Memory B cell (primary cell): ENCODE results near the gene MMAB.

ENCODE experiments used
- ATAC-seq: fragments of 150-1000 bp; cut with Tn5 transposase; 2 replicates; pipeline ENCODE4 v1.10.0; 2021; ENCODE audit warnings: low read depth, mild to moderate bottlenecking, moderate library complexity
- DNase-seq, 2 donors: peaks; one replicate each; pipeline ENCODE4 v3.0.0; 2022; ENCODE audit warnings: low spot score in 2 of 2
- H3K27ac Mint-ChIP-seq: one replicate; pipeline ENCODE4 v1.8.0; 2022; ENCODE audit warnings: mild to moderate bottlenecking, moderate library complexity, mixed read lengths
- H3K27me3 Mint-ChIP-seq: one replicate; pipeline ENCODE4 v1.8.0; 2022; ENCODE audit warnings: mixed read lengths
- H3K36me3 Mint-ChIP-seq: one replicate; pipeline ENCODE4 v1.8.0; 2022; ENCODE audit warnings: mild to moderate bottlenecking, mixed read lengths
- H3K4me1 Mint-ChIP-seq: one replicate; pipeline ENCODE4 v1.8.0; 2022; ENCODE audit warnings: mixed read lengths
- H3K4me3 Mint-ChIP-seq: one replicate; pipeline ENCODE4 v1.8.0; 2022; ENCODE audit warnings: mild to moderate bottlenecking, moderate library complexity, mixed read lengths
- H3K9me3 Mint-ChIP-seq: one replicate; pipeline ENCODE4 v1.8.0; 2022; ENCODE audit warnings: mixed read lengths

The MMAB gene

DNA sequence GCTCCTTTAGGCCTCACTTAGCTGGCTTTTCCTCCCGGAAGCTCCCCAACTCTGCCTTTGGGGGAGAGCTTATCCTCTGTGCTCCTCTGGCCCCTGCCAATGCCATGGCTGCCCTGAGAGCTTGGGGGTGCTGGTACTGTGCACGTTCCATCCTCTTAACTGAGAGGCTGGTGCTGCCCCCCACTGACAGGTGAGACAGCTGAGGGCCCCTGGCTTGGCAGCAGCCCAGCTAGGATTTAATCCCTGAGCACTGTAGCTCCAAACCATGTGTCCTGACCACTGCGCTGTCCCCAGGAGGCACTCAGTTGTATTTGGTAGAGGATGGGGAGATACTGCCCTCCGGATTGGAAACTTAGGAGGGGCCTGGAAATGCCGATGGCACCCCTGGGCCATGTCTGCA, 49.8 kb downstream of the MMAB start:
- H3K27ac Mint-ChIP-seq, result no peak overlapping the region
- no peak overlapping the region for H3K4me3 Mint-ChIP-seq
- H3K9me3 Mint-ChIP-seq, result no peaks in the 10 kb centered on the region
- peaks cover 39% of the 10 kb centered on the region for H3K36me3 Mint-ChIP-seq
- H3K27me3 Mint-ChIP-seq, result no peaks in the 10 kb centered on the region
- no peak for DNase-seq
- ATAC-seq, result no peak
- no peaks in the 10 kb centered on the region for H3K4me1 Mint-ChIP-seq

DNA sequence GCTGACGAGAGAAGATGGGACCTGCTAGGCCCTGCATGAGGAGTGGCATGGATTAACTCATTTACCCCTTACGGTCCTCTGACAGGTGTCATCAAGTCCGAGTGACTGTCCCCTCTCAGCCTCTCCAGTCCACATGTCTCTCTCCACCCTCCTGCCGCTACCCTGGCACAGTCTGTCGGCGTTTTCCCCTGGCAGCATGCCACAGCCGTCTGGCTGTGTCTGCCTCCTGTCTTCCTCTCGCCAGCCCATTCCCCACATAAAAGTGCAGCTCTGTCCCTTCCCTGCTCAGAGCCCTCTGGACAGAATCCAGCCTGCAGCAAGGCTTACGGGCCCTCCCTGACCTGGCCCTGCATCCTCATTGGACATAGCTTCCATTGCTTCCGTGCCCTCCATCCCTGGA, 50.2 kb downstream of the MMAB start:
- no peak overlapping the region for H3K27ac Mint-ChIP-seq
- H3K4me3 Mint-ChIP-seq, result no peak overlapping the region
- no peaks in the 10 kb centered on the region for H3K9me3 Mint-ChIP-seq
- H3K36me3 Mint-ChIP-seq, result peaks cover 41% of the 10 kb centered on the region
- no peak for DNase-seq
- no peak for ATAC-seq
- H3K27me3 Mint-ChIP-seq, result no peaks in the 10 kb centered on the region
- no peaks in the 10 kb centered on the region for H3K4me1 Mint-ChIP-seq

DNA sequence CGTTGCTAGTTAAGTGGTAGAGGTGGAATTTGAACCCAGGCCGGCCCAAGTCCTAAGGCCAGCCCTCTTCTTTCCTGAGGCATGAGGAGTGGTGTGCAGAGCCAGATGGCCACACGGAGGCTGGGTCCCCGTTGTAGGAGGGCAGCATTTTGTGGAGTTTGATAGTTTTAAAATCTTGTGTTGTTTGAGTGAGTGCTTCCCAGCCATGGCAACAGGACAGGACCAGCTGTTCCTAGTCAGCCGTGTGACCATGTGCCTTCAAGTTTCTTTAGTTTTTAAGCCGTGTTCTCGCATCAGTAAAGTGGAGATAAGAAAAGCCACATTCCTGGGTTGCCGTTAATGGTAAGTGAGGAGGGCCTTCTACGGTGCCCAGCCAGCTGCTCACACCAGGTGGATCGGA, 51.5 kb downstream of the MMAB start:
- Mint-ChIP-seq H3K9me3 (no peaks in the 10 kb centered on the region), H3K4me1 (no peaks in the 10 kb centered on the region), H3K4me3 (no peak overlapping the region), H3K36me3 (peaks cover 41% of the 10 kb centered on the region), H3K27me3 (no peaks in the 10 kb centered on the region), H3K27ac (no peak overlapping the region)
- DNase-seq (no peak), ATAC-seq (no peak)

DNA sequence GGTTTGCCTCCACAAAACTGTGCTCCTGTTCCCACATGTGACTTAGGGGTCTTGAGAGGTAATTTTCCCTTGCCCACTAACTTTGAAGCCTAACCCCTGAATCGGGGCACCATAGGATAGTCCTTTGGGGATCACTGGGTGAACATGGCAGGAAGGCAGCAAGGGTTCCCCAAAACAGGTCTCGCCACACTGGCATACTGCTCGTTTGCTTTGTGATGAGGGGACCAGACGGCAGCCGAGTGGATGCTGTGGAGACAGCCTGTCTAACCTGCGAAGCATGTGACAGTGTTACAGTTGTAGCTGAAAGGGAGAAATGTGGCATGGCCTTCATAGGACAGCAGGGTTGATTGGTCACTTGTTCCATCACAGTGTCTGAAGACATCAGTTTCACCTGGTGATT, 53.5 kb downstream of the MMAB start:
- DNase-seq, result no peak
- Mint-ChIP-seq H3K27ac (no peak overlapping the region), H3K9me3 (no peaks in the 10 kb centered on the region), H3K4me3 (no peak overlapping the region), H3K36me3 (peaks cover 42% of the 10 kb centered on the region), H3K4me1 (no peaks in the 10 kb centered on the region), H3K27me3 (no peaks in the 10 kb centered on the region)
- no peak for ATAC-seq

DNA sequence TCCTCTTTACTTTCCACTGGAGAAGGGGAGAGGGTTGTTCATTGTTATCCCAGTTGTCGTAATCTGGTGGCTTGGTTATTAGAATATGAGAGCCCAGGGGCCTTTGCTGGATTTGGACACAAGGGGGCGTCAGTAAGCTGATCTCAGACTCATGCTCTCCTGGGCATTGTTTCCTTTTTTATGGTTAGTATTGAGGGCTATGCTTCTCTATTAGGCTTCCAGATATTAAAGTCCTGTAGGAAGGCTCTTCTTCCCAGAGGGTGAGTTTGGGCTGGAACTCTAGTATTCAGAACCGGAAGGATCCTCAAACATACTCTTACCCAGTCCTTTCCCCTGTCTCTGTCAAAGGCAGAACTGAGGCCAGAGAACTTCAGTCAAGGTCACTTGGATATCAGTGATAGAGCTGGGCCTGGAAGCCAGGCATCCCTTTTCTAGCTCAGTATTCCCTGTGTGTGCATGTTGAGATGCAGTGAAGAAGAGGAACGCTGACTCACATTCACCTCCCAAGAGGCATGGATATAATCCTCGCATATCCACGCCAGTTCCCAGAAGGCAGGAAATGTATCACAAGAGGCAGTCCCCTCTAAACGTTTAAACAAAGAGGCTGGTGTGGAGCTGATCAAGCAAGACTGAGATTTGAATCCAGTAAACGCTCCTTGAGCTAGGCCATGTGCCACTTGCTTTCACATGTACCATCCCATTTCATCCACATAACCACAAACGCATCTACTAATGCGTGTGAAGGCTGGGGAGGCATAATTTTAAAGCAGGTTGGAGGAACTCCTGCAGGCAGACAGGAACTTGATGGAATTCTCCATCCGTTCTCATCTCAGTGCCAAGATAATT, 54.3 kb downstream of the MMAB start:
- DNase-seq (peak; percentile 42 to 48), ATAC-seq (peak; percentile 47)
- Mint-ChIP-seq H3K27ac (no peak overlapping the region), H3K4me3 (no peak overlapping the region), H3K27me3 (no peaks in the 10 kb centered on the region), H3K4me1 (no peaks in the 10 kb centered on the region), H3K9me3 (no peaks in the 10 kb centered on the region), H3K36me3 (peaks cover 45% of the 10 kb centered on the region)

DNA sequence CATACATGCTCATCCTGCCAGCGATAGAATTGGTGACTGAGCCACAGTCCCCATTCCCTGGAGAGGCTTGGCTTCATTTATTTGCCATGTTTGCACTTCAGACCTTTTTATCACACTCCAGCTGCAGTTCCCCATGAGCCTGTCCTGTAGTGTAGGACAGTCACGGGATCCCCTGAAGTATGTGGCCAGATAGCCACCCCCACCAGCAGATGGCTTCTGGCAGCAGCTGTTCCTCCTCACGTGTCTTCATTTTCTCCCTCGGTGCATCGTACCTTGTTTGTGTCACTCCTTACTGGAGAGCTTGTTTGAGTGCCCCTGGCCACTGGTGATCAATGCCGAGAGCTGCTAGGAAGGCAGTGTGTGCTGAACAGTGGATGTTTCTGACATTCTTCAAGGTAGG, 55.7 kb downstream of the MMAB start:
- DNase-seq, result no peak
- Mint-ChIP-seq H3K4me3 (no peak overlapping the region), H3K9me3 (no peaks in the 10 kb centered on the region), H3K36me3 (peaks cover 46% of the 10 kb centered on the region), H3K27me3 (no peaks in the 10 kb centered on the region), H3K27ac (no peak overlapping the region), H3K4me1 (no peaks in the 10 kb centered on the region)
- ATAC-seq, result no peak

DNA sequence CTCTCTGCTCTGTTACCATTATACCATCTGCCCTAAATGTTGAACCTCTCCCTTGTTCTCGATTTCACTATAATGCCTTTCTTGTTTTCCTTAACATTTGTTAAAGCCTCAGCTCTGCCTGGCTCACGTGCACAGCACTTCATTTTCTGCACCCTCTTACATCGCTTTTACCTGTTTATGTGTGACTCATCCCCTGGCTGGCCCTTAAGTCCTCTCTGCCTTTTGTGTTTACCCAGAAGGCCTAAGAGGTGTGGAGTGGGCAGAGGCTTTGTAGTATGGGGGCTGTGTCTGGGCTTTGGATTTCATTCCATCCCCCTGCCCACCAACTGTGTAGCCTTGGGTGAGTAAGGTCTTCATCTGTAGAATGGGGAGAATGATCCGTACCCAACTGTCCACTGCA, 59.3 kb downstream of the MMAB start:
- no peaks in the 10 kb centered on the region for H3K9me3 Mint-ChIP-seq
- ATAC-seq (no peak), DNase-seq (no peak)
- no peak overlapping the region for H3K27ac Mint-ChIP-seq
- H3K36me3 Mint-ChIP-seq, result peaks cover 56% of the 10 kb centered on the region
- no peak overlapping the region for H3K4me3 Mint-ChIP-seq
- no peaks in the 10 kb centered on the region for H3K27me3 Mint-ChIP-seq
- no peaks in the 10 kb centered on the region for H3K4me1 Mint-ChIP-seq

DNA sequence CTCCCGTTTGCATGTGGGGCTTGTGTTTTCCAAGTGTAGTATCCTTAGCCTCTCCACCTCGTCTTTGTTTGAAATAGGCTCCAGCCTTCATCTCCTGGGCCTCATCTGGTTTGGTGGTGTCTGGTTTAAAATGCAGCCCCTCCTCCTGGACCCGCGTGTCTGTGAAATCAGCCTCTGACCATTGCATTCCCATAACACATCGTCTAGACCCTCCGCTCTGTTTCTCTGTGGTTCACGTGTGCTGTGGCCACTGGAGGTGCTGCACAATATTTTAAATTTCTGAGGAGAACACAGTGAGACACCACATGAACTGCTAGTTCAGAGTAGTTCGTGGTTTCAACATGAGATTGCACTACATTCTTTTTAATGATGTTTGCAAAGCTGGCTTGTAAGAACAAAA, 60.3 kb downstream of the MMAB start:
- Mint-ChIP-seq H3K4me1 (no peaks in the 10 kb centered on the region), H3K4me3 (no peak overlapping the region), H3K27ac (no peak overlapping the region), H3K27me3 (no peaks in the 10 kb centered on the region), H3K36me3 (peaks cover 54% of the 10 kb centered on the region), H3K9me3 (no peaks in the 10 kb centered on the region)
- ATAC-seq, result no peak
- no peak for DNase-seq

DNA sequence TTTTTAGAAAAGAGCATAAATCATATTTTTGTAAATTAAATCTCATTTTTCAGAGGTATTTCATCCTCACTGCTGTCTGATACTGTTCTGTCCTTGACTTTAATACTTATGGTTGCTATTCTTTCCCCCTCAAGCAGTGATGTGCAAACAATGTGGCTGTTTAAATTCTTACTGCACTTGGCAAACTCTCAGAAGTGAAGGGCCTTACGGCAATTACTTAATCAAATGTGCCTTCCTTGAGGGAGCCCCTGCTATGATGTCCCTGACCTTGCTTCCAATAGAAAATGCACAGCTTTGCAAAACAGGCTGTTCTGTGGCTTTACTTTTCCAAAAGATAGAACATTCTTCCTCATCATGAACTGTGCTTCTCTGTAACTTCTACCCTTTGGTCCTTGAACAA, 60.7 kb downstream of the MMAB start:
- no peaks in the 10 kb centered on the region for H3K9me3 Mint-ChIP-seq
- H3K27me3 Mint-ChIP-seq, result no peaks in the 10 kb centered on the region
- no peak overlapping the region for H3K4me3 Mint-ChIP-seq
- H3K36me3 Mint-ChIP-seq, result peaks cover 53% of the 10 kb centered on the region
- ATAC-seq (no peak), DNase-seq (no peak)
- H3K27ac Mint-ChIP-seq, result no peak overlapping the region
- no peaks in the 10 kb centered on the region for H3K4me1 Mint-ChIP-seq

DNA sequence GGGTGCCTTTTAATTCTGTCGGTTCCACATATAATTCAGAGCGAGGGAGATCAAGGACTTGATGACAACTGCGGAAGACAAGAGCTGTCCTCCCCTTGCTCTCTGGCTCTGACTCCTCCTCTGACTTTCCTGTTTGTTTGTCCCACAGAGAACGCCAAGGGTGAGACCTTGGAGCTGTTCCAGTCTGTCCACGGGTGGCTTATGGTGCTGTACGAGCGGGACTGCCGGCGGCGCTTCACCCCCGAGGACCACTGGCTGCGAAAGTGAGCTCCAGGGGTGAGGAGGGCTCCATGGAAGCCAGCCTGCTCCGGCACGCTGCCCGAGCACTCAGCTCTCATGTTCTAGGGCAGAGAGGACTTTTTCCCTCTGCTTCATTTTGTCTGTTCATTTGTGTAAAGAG, 63.1 kb downstream of the MMAB start:
- H3K9me3 Mint-ChIP-seq, result no peaks in the 10 kb centered on the region
- H3K4me3 Mint-ChIP-seq, result no peak overlapping the region
- no peak overlapping the region for H3K27ac Mint-ChIP-seq
- H3K4me1 Mint-ChIP-seq, result no peaks in the 10 kb centered on the region
- H3K36me3 Mint-ChIP-seq, result peaks cover 54% of the 10 kb centered on the region
- DNase-seq, result no peak
- ATAC-seq, result no peak
- no peaks in the 10 kb centered on the region for H3K27me3 Mint-ChIP-seq

DNA sequence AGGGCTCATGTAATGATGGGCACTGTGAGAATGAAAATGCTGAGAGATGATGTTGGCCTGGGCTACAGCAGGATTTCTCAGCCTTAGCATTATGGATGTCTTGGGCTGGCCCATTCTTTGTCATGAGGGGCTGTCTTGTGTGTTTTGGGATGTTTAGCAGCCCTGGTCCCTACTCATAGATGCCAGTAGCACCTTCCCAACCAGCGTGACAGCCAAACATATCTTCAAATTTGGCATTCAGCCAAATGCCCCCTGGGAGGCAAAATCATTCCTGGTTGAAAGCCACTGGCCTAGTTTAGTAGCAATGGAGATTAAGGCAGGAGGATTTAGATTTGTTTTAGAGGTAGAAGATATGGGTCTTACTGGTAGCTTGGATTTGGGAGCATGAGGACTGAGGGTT, 69.2 kb downstream of the MMAB start:
- Mint-ChIP-seq H3K27me3 (no peaks in the 10 kb centered on the region), H3K4me3 (no peak overlapping the region), H3K4me1 (no peaks in the 10 kb centered on the region), H3K36me3 (peaks cover 39% of the 10 kb centered on the region), H3K27ac (no peak overlapping the region), H3K9me3 (no peaks in the 10 kb centered on the region)
- DNase-seq, result no peak
- ATAC-seq, result no peak
